Measurements from ENCODE around the gene ZNF500. TPM values are rescaled to one million over a fixed set of nuclear protein-coding genes. Genes with fewer than 3 reads are reported as not detected.

Gene ZNF500
- total and polyA plus RNA-seq, 2 donors from 2014 or later = 4.9 to 18.3 TPM

DNA sequence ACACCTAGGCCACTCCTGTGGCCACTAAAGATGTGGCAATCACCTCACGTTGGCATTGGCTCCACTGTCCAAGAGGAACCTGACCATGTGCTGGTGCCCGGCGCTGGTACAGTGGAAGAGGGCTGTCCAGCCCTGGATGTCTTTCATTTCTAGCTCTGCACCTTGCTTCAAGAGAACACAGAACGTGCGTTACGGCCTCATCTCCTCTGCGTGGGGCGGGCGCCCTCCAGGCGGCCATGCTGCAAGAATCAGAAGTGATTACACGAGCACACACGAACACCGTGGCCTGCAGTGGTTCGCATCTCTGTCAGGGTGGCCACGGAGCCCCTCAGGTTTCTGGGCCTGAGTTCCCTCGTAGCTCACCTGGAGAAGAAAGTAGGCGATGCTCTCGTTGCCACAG, 40.3 kb downstream of the ZNF500 start:
- H3K4me1 ChIP-seq (ENCODE audit: control insufficient read depth in 2 of 3, insufficient read depth in 2 of 3, low read depth in 1 of 3, low read length in 3 of 3) = no peaks in the 10 kb centered on the region
- no peak overlapping the region for H3K4me3 ChIP-seq (ENCODE audit: low read length in 3 of 3)
- H3K27ac ChIP-seq (ENCODE audit: low read depth in 2 of 2, low read length in 2 of 2) = no peak overlapping the region
- TF ChIP-seq, protein P1, sequence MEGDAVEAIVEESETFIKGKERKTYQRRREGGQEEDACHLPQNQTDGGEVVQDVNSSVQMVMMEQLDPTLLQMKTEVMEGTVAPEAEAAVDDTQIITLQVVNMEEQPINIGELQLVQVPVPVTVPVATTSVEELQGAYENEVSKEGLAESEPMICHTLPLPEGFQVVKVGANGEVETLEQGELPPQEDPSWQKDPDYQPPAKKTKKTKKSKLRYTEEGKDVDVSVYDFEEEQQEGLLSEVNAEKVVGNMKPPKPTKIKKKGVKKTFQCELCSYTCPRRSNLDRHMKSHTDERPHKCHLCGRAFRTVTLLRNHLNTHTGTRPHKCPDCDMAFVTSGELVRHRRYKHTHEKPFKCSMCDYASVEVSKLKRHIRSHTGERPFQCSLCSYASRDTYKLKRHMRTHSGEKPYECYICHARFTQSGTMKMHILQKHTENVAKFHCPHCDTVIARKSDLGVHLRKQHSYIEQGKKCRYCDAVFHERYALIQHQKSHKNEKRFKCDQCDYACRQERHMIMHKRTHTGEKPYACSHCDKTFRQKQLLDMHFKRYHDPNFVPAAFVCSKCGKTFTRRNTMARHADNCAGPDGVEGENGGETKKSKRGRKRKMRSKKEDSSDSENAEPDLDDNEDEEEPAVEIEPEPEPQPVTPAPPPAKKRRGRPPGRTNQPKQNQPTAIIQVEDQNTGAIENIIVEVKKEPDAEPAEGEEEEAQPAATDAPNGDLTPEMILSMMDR (IDR thresholded peaks at IDR 0.05; ENCODE audit: borderline replicate concordance, extremely low read depth, insufficient read depth) = no peak
- H3K9ac ChIP-seq (ENCODE audit: low read length in 3 of 3) = no peak overlapping the region
- FAIRE-seq (no peak), DNase-seq (peak in 1 of 5 donors; percentile 46)
- H3K36me3 ChIP-seq (ENCODE audit: control insufficient read depth in 2 of 3, insufficient read depth in 3 of 3, low read length in 3 of 3) = peaks cover 0 to 27% (median 22%) of the 10 kb centered on the region in 3 donors
- no peaks in the 10 kb centered on the region for H3K27me3 ChIP-seq (ENCODE audit: control insufficient read depth, insufficient read depth, low read length)
- intact Hi-C loops (cut with DNase I) = no loop called here
- H3K9me3 ChIP-seq (ENCODE audit: control insufficient read depth in 2 of 3, insufficient read depth in 1 of 3, low read length in 3 of 3) = no peaks in the 10 kb centered on the region

DNA sequence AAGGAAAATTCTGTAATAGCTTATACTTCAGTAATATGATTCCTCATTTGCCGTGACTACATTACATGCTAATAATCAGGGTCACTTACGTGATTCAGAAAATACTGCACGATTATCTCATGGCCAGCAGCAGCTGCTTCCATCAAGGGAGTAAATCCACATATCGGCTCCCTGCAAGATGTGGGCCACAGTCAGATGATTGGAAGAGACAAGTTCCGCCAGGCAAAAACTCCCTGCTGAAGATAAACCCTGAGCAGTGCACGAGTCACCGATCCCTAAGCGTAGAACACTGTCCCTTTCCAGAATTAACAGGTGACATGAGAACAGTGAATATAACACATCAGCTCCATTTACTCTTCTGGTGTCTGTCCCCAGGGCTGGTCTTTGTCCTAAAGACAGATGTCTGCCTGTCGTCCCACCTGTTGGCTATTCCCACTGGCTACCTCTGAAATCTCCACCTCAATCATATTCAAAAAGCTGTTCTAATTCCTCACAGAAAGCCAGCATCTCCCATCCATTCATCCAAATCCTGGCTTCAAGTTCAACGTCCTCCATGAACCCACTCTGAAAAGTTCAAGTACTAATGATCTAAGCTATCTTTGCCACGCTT, 42.2 kb downstream of the ZNF500 start:
- DNase-seq (peak in 1 of 5 donors; percentile 10), FAIRE-seq (no peak)
- H3K27me3 ChIP-seq (ENCODE audit: control insufficient read depth, insufficient read depth, low read length) = no peaks in the 10 kb centered on the region
- no peak overlapping the region for H3K4me3 ChIP-seq (ENCODE audit: low read length in 3 of 3)
- intact Hi-C loops (cut with DNase I) = no loop called here
- H3K9ac ChIP-seq (ENCODE audit: low read length in 3 of 3) = no peak overlapping the region
- H3K36me3 ChIP-seq (ENCODE audit: control insufficient read depth in 2 of 3, insufficient read depth in 3 of 3, low read length in 3 of 3) = peaks cover 0 to 27% (median 22%) of the 10 kb centered on the region in 3 donors
- no peaks in the 10 kb centered on the region for H3K4me1 ChIP-seq (ENCODE audit: control insufficient read depth in 2 of 3, insufficient read depth in 2 of 3, low read depth in 1 of 3, low read length in 3 of 3)
- no peaks in the 10 kb centered on the region for H3K9me3 ChIP-seq (ENCODE audit: control insufficient read depth in 2 of 3, insufficient read depth in 1 of 3, low read length in 3 of 3)
- TF ChIP-seq, protein P1 (IDR thresholded peaks at IDR 0.05; ENCODE audit: borderline replicate concordance, extremely low read depth, insufficient read depth) = no peak
- H3K27ac ChIP-seq (ENCODE audit: low read depth in 2 of 2, low read length in 2 of 2) = no peak overlapping the region

DNA sequence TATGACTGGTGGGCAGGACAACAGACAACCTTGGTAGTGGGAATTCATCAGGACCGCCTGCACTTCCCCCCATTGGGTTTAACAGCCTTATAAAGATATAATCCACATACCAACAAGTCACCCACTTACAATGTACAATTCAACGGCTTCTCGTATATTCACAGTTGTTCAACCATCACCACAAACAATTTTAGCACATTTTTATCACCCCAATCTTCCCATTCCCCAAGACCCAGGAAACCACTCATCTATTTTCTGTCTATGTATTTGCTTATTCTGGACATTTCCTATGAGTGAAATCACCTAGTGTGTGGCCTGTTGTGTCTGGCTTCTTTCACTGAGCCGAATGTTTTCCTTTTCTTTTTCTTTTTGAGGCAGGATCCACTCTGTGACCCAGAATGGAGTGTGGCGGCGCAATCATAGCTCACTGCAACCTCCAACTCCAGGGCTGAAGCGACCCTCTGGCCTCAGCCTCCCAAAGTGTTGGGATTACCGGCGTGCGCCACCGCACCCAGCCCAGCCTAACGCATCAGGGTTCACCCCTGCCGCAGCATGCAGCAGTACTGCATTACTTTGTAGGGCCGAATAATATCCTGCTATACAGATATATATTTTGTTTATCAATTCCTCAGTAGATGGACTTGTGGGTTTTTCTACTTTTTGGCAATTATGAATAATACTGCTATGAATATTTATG, 43.7 kb downstream of the ZNF500 start:
- Histone ChIP-seq H3K36me3 (ENCODE audit: control insufficient read depth in 2 of 3, insufficient read depth in 3 of 3, low read length in 3 of 3) (peaks cover 0 to 19% (median 15%) of the 10 kb centered on the region in 3 donors), H3K9ac (ENCODE audit: low read length in 3 of 3) (no peak overlapping the region), H3K27me3 (ENCODE audit: control insufficient read depth, insufficient read depth, low read length) (no peaks in the 10 kb centered on the region), H3K9me3 (ENCODE audit: control insufficient read depth in 2 of 3, insufficient read depth in 1 of 3, low read length in 3 of 3) (no peaks in the 10 kb centered on the region), H3K27ac (ENCODE audit: low read depth in 2 of 2, low read length in 2 of 2) (no peak overlapping the region), H3K4me1 (ENCODE audit: control insufficient read depth in 2 of 3, insufficient read depth in 2 of 3, low read depth in 1 of 3, low read length in 3 of 3) (no peaks in the 10 kb centered on the region), H3K4me3 (ENCODE audit: low read length in 3 of 3) (no peak overlapping the region)
- FAIRE-seq (no peak), DNase-seq (peak in 1 of 5 donors; percentile 28)
- intact Hi-C loops (cut with DNase I) = no loop called here
- TF ChIP-seq, protein P1 (IDR thresholded peaks at IDR 0.05; ENCODE audit: borderline replicate concordance, extremely low read depth, insufficient read depth) = no peak
